Common myeloid progenitor, CD34-positive (primary cell): ENCODE measurements around the gene CRTC1.

Experiments used
- CTCF ChIA-PET: fragments of 350-600 bp; sonication (Branson Sonifier 250); formaldehyde crosslinking; loops from one replicate; lab custom pipeline; 2021; ENCODE audit warnings: antibody characterized with exemption; lab: Charles Lee
- POLR2A ChIA-PET: fragments of 350-600 bp; sonication (Branson Sonifier 250); formaldehyde crosslinking; loops from one replicate; lab custom pipeline; 2021; ENCODE audit warnings: antibody characterized with exemption; lab: Charles Lee
- DNase-seq, 3 donors: peaks; one replicate each; pipeline versions ENCODE4 v3.0.0 to v3.0.0-alpha.2; 2013
- H3K27ac ChIP-seq, 2 experiments: 1 replicate in 1 of 2; 2 replicates in 1 of 2; pipeline ENCODE4 v1.7.0; 2013; ENCODE audit warnings: inconsistent platforms in 2 of 2, low read length in 2 of 2, mild to moderate bottlenecking in 2 of 2, low read depth in 1 of 2, moderate library complexity in 1 of 2; ENCODE audit not compliant: severe bottlenecking in 2 of 2, insufficient read depth in 1 of 2, poor library complexity in 1 of 2
- H3K27me3 ChIP-seq, 5 experiments: replicated peaks in 2 of 5; 1 replicate in 3 of 5; 2 replicates in 2 of 5; pipeline versions ENCODE4 v1.6.1 to v1.7.0; 2013; ENCODE audit warnings: low read length in 4 of 5, mild to moderate bottlenecking in 2 of 5, moderate library complexity in 2 of 5, inconsistent platforms in 1 of 5; ENCODE audit not compliant: insufficient read depth in 5 of 5, control insufficient read depth in 4 of 5
- H3K36me3 ChIP-seq, 4 experiments: 1 replicate in 2 of 4; 2 replicates in 2 of 4; pipeline versions ENCODE4 v1.6.1 to v1.7.0; 2013; ENCODE audit warnings: low read length in 3 of 4, control low read depth in 1 of 4, mild to moderate bottlenecking in 1 of 4; ENCODE audit not compliant: control insufficient read depth in 4 of 4, insufficient read depth in 4 of 4
- H3K4me1 ChIP-seq, 4 experiments: 1 replicate in 3 of 4; 2 replicates in 1 of 4; pipeline versions ENCODE4 v1.6.1 to v1.7.1; 2013; ENCODE audit warnings: low read length in 3 of 4, mild to moderate bottlenecking in 3 of 4, control low read depth in 1 of 4, inconsistent platforms in 1 of 4, moderate library complexity in 1 of 4; ENCODE audit not compliant: control insufficient read depth in 4 of 4, insufficient read depth in 4 of 4; ENCODE audit errors: control extremely low read depth in 1 of 4
- H3K4me3 ChIP-seq, 7 experiments: 1 replicate in 4 of 7; 2 replicates in 3 of 7; pipeline versions ENCODE4 v1.5.1 to v1.7.0; 2013; ENCODE audit warnings: mild to moderate bottlenecking in 7 of 7, low read length in 6 of 7, moderate library complexity in 6 of 7, inconsistent platforms in 2 of 7, low read depth in 2 of 7, control low read depth in 1 of 7; ENCODE audit not compliant: insufficient read depth in 4 of 7, control insufficient read depth in 1 of 7; ENCODE audit errors: extremely low read depth in 1 of 7
- H3K9me3 ChIP-seq, 5 experiments: 1 replicate in 4 of 5; 2 replicates in 1 of 5; pipeline versions ENCODE4 v1.6.1 to v1.7.1; 2013; ENCODE audit warnings: low read length in 4 of 5, mild to moderate bottlenecking in 2 of 5, inconsistent platforms in 1 of 5, low read depth in 1 of 5, moderate library complexity in 1 of 5; ENCODE audit not compliant: control insufficient read depth in 4 of 5, insufficient read depth in 2 of 5; ENCODE audit errors: control extremely low read depth in 1 of 5
- WGBS: methylation state at CpG from one replicate; pipeline ENCODE4 v1.1.5; 2013; ENCODE audit not compliant: insufficient coverage; 5-methylcytosine and 5-hydroxymethylcytosine counted together

CRTC1 gene

GRCh38 chr19:18665771-18666202 is 17.7 kb upstream of the CRTC1 start:
- Histone ChIP-seq H3K27ac (no peak overlapping the region), H3K27me3 (no peaks in the 10 kb centered on the region), H3K36me3 (peaks cover 2 to 37% (median 22%) of the 10 kb centered on the region in 4 experiments), H3K4me1 (peaks cover 0 to 18% (median 7%) of the 10 kb centered on the region in 4 experiments), H3K4me3 (no peak overlapping the region), H3K9me3 (no peaks in the 10 kb centered on the region)
- ChIA-PET CTCF (interaction anchor here (0.6 to 2.1 kb wide), 2 partner anchors 11 to 29 kb away, joined by 4 to 9 read pairs; no protein-coding TSS in a partner anchor), POLR2A (no interaction called here)
- DNase-seq: no peak
- WGBS: 96% methylated on average over 22 of the region's 22 CpGs

- POLR2A ChIA-PET: no interaction called here
- DNase-seq: no peak
- Histone ChIP-seq H3K9me3 (no peaks in the 10 kb centered on the region), H3K27me3 (no peaks in the 10 kb centered on the region), H3K4me3 (no peak overlapping the region), H3K4me1 (peaks cover 0 to 16% (median 7%) of the 10 kb centered on the region in 4 experiments), H3K36me3 (peaks cover 2 to 37% (median 22%) of the 10 kb centered on the region in 4 experiments), H3K27ac (no peak overlapping the region)
- CTCF ChIA-PET: interaction anchor here (0.7 to 2.1 kb wide), 2 partner anchors 10 to 196 kb away, joined by 3 to 9 read pairs; no protein-coding TSS in a partner anchor
- 94% methylated on average over 8 of the region's 12 CpGs for WGBS
Observed at GRCh38 chr19:18666317-18666716, 17.2 kb upstream of the CRTC1 start.

- ChIA-PET POLR2A (no interaction called here), CTCF (interaction anchor here (0.7 to 2.1 kb wide), 2 partner anchors 10 to 197 kb away, joined by 3 to 9 read pairs; no protein-coding TSS in a partner anchor)
- Histone ChIP-seq H3K36me3 (peaks cover 4 to 39% (median 22%) of the 10 kb centered on the region in 4 experiments), H3K4me3 (no peak overlapping the region), H3K4me1 (peaks cover 0 to 16% (median 7%) of the 10 kb centered on the region in 4 experiments), H3K27ac (no peak overlapping the region), H3K9me3 (no peaks in the 10 kb centered on the region), H3K27me3 (no peaks in the 10 kb centered on the region)
- 100% methylated on average over 5 of the region's 5 CpGs for WGBS
- no peak for DNase-seq
Observed at GRCh38 chr19:18666784-18667183, 16.7 kb upstream of the CRTC1 start.

- H3K4me3 ChIP-seq: no peak overlapping the region
- no peaks in the 10 kb centered on the region for H3K27me3 ChIP-seq
- H3K4me1 ChIP-seq: peaks cover 0 to 16% (median 7%) of the 10 kb centered on the region in 4 experiments
- POLR2A ChIA-PET: no interaction called here
- WGBS: 97% methylated on average over 49 of the region's 55 CpGs
- DNase-seq: no peak
- H3K9me3 ChIP-seq: no peaks in the 10 kb centered on the region
- H3K36me3 ChIP-seq: peaks cover 4 to 40% (median 22%) of the 10 kb centered on the region in 4 experiments
- CTCF ChIA-PET: no interaction called here
- H3K27ac ChIP-seq: no peak overlapping the region
Observed at GRCh38 chr19:18667531-18668251, 15.8 kb upstream of the CRTC1 start.

GRCh38 chr19:18668252-18668631 is 15.2 kb upstream of the CRTC1 start:
- H3K27me3 ChIP-seq: no peaks in the 10 kb centered on the region
- over 99% methylated on average over 38 of the region's 38 CpGs for WGBS
- POLR2A ChIA-PET: no interaction called here
- CTCF ChIA-PET: no interaction called here
- H3K4me1 ChIP-seq: peaks cover 0 to 12% (median 6%) of the 10 kb centered on the region in 4 experiments
- no peak overlapping the region for H3K4me3 ChIP-seq
- H3K36me3 ChIP-seq: peaks cover 4 to 40% (median 22%) of the 10 kb centered on the region in 4 experiments
- H3K9me3 ChIP-seq: no peaks in the 10 kb centered on the region
- DNase-seq: no peak
- H3K27ac ChIP-seq: no peak overlapping the region

- H3K36me3 ChIP-seq: peaks cover 4 to 40% (median 22%) of the 10 kb centered on the region in 4 experiments
- no peaks in the 10 kb centered on the region for H3K9me3 ChIP-seq
- WGBS: 96% methylated on average over 54 of the region's 58 CpGs
- ChIA-PET CTCF (no interaction called here), POLR2A (no interaction called here)
- no peak for DNase-seq
- no peak overlapping the region for H3K4me3 ChIP-seq
- H3K27me3 ChIP-seq: no peaks in the 10 kb centered on the region
- peaks cover 0 to 5% (median 4%) of the 10 kb centered on the region in 4 experiments for H3K4me1 ChIP-seq
- no peak overlapping the region for H3K27ac ChIP-seq
Observed at GRCh38 chr19:18668744-18669523, 14.5 kb upstream of the CRTC1 start.

- H3K4me3 ChIP-seq: no peak overlapping the region
- no peaks in the 10 kb centered on the region for H3K9me3 ChIP-seq
- H3K27ac ChIP-seq: no peak overlapping the region
- DNase-seq: no peak
- H3K36me3 ChIP-seq: peaks cover 4 to 40% (median 22%) of the 10 kb centered on the region in 4 experiments
- 100% methylated on average over 3 of the region's 12 CpGs for WGBS
- CTCF ChIA-PET: no interaction called here
- no peaks in the 10 kb centered on the region for H3K27me3 ChIP-seq
- H3K4me1 ChIP-seq: no peaks in the 10 kb centered on the region
- POLR2A ChIA-PET: no interaction called here
Observed at GRCh38 chr19:18669524-18669817, 14.0 kb upstream of the CRTC1 start.
